Sciatic nerve (tissue), 1 donor: ENCODE results near the gene MOCS1. TPM values are rescaled to one million over a fixed set of nuclear protein-coding genes. Genes with fewer than 3 reads are reported as not detected.

Experiments
- total RNA-seq: library from RNA; stranded (reverse); fragmentation: NEBNext Ultra II Directional; extraction: Animal tissue kit (Norgen Biotek cat#: 25700); gene quantifications from one replicate; pipeline ENCODE4 v1.2.1, GENCODE V29; 2021
- donor health status: DM: no; HTN: no; CAD: no.

Gene MOCS1
- total RNA-seq, 1 donor from 2014 or later, result 37.3 TPM

Other genes starting within 250 kb of the MOCS1 start
- gene KIF6, start 209.1 kb downstream of the MOCS1 start, total RNA-seq, result 0.53 TPM
- gene DAAM2, start 142.1 kb downstream of the MOCS1 start, total RNA-seq, result 61.9 TPM